ENCODE measurements around the gene ADORA2B. TPM values are rescaled to one million over a fixed set of nuclear protein-coding genes. Genes with fewer than 3 reads are reported as not detected.

The ADORA2B gene
- total RNA-seq, 8 experiments from 2014 or later: 1.1 to 90.9 (median 6.7) TPM

DNA sequence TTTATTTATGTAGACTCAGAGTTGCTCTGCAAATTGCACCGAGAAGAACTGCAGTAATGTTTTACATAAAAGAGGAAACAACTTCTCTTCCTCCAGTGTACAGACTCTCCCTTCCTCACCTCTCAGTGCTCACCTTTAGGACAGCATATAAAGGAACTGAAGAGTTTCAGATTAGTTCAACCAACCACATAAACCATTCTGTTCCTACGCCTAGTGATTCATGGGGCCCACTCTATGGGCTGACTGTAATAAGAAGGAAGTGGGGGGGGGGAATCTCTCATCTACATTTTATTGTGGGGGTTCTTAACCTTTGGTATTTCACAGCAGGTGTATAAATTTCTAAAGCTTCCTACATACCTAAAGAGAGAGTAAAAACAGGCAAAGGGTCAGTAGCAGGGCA, 36.3 kb downstream of the ADORA2B start:
- Histone ChIP-seq H3K4me3 (no peak overlapping the region), H3K4me1 (replicated peaks in 1 of 2) (no peaks in the 10 kb centered on the region), H3K27ac (no peak overlapping the region)
- in situ Hi-C loops (cut with MboI; ENCODE audit: low pct_unique_long_range_greater_than_20kb in 2 of 9, low sequenced_read_pairs in 9 of 9, unreplicated experiment in 9 of 9): loop anchor here in 2 of 9 experiments (25.0 kb wide), 2 partner anchors 144 to 719 kb away; partner anchors contain the start of gene PMP22 (in 1 of the 2)
- no peak for ATAC-seq (replicated peaks in 6 of 8)
- WGBS, 10 experiments: 0 to 100% (median 50%) methylated on average over 1 to 2 of the region's 2 CpGs; no CpG with 5 or more reads in 2 of the 10 experiments

DNA sequence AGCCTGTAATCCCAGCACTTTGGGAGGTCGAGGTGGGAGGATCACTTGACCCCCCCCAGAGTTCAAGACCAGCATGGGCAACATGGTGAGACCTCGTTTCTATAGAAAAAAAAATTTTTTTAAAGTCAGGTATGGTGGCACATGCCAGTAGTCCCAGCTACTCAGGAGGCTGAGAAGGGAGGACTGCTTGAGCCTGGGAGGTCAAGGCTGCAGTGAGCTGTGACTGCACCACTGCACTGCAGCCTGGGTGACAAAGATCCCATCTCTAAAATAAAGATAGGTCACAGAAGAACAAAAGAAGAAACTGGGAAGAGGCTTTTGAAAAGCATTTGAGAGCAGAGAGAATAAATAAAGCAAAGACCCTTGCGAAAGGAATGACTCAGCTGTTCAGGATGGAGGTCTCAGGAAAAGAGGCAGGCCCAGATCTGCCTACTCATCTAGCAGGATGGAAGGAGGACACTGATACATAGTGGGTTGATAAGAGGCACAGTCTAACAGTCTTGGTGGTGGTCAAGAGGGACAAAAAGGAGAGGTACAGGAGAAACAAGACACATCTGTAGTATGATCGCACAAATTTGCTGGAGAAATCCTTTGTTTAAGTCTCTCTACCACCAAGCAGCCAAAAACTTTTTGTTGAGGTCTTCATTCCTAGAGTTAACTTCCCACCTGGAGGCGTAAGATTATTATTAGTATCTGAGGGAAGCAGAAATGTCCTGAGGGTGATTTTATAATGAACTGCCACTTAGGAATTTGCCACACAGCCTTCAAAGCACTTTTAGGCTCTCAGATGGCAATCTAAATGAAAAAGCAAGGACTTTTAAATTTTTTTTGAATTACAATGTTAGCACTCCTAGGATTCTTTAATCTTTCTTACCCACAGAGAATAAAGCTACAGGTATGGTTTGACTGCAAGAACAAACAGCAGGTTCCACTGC, 37.0 kb downstream of the ADORA2B start:
- in situ Hi-C loops (cut with MboI; ENCODE audit: low pct_unique_long_range_greater_than_20kb in 2 of 9, low sequenced_read_pairs in 9 of 9, unreplicated experiment in 9 of 9): loop anchor here in 2 of 9 experiments (25.0 kb wide), 2 partner anchors 145 to 720 kb away; partner anchors contain the start of gene PMP22 (in 1 of the 2)
- WGBS, 10 experiments: 60 to 100% (median 92%) methylated on average over 2 to 5 of the region's 5 CpGs
- Histone ChIP-seq H3K27ac (no peak overlapping the region), H3K4me1 (replicated peaks in 1 of 2) (no peaks in the 10 kb centered on the region), H3K4me3 (no peak overlapping the region)
- no peak for ATAC-seq (replicated peaks in 6 of 8)

DNA sequence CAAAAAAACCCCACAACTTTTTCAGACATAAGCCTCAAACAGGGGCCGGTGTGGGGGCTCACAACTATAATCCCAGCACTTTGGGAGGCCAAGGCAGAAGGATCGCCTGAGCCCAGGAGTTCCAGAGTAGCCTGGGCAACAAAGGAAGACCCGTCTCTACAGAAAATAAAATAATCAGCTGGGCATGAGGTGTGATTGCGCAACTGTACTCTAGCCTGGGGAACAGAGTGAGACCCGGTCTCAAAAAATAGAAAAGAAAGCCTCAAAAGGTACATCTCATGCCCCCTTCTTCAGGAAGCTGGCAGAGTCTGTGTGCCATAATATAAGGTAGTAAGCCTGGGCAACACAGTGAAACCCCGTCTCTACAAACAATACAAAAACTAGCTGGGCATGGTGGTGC, 51.4 kb downstream of the ADORA2B start:
- Histone ChIP-seq H3K4me1 (replicated peaks in 1 of 2) (peaks cover 9 to 10% of the 10 kb centered on the region in 2 donors), H3K27ac (no peak overlapping the region), H3K4me3 (no peak overlapping the region)
- in situ Hi-C loops (cut with MboI; ENCODE audit: low pct_unique_long_range_greater_than_20kb in 2 of 9, low sequenced_read_pairs in 9 of 9, unreplicated experiment in 9 of 9): loop anchor here in 2 of 9 experiments (25.0 kb wide), 2 partner anchors 159 to 734 kb away; partner anchors contain the start of gene PMP22 (in 1 of the 2)
- WGBS, 10 experiments: 50 to 100% (median 80%) methylated on average over 1 to 6 of the region's 6 CpGs; no CpG with 5 or more reads in 3 of the 10 experiments
- no peak for ATAC-seq (replicated peaks in 6 of 8)

DNA sequence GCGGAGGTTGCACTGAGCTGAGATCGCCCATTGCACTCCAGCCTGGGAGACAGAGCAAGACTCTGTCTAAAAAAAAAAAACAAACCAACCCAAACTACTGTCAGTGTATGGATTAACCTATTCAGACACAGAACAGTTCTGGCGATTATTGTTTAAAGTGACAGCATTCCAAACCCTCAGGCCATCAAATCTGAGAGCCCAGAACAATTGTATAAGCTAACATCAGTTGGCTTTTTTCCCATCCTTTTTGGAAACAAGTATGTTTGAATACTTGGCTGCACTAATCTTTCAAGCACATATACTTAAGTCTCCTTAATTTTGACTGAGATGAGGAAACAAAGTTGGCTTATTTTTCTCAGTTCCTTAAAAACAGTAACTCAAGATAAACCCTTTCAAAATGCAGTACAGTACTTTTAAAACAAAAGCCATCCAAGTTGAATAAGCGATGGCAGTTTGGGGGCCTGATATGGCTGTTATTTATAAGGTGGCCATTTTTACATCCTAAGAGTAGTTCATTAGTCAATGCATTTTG, 53.2 kb downstream of the ADORA2B start:
- peaks cover 9 to 10% of the 10 kb centered on the region in 2 donors for H3K4me1 ChIP-seq (replicated peaks in 1 of 2)
- peak overlapping the region in 4 of 5 donors; percentile 46 to 73 (median 62) for H3K4me3 ChIP-seq
- in situ Hi-C loops (cut with MboI; ENCODE audit: low pct_unique_long_range_greater_than_20kb in 2 of 9, low sequenced_read_pairs in 9 of 9, unreplicated experiment in 9 of 9): loop anchor here in 2 of 9 experiments (25.0 kb wide), 2 partner anchors 161 to 736 kb away; partner anchors contain the start of gene PMP22 (in 1 of the 2)
- no peak overlapping the region for H3K27ac ChIP-seq
- no peak for ATAC-seq (replicated peaks in 6 of 8)
- WGBS, 10 experiments: 43 to 100% (median 90%) methylated on average over 1 to 4 of the region's 4 CpGs

DNA sequence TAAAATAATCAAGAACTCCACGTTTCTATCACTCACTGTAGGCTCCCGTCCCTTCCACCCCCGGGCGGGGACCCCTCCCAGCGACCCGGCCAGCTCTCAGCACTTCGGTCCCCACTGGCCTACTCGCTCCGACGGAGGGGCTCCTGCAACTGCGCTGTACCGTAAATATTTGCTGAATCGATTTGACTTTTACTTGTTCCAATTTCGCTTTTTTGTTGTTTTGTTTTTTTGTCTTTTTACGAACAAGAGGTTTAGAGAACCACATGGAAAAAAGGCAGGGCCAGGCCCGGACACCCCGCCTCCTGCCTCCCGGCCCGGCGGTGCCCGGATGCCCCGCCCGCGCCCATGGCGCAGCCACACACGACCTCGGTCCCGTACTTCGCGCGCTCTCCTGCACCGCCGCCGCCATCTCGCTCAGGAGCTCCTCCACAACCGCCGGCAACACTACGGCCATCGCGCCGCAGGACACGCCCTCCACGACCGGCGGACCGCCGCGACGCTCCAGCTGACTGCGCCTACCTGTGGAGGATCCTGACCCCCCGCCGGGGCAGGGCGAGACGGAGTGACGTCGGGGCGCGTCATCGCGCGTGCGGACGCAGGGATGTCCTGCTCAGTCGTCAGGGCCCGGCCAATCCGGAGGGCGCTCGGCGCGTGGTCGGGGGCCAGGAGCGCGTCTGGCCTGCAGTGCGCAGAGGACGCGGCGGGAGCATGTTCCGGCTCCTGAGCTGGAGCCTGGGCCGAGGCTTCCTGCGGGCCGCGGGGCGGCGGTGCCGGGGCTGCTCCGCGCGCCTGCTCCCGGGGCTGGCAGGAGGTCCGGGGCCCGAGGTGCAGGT, 54.4 kb downstream of the ADORA2B start, which contains the start of the genes TTC19 and ZSWIM7:
TTC19 (plus strand) TSS at position 684 of the 833 bp plus-strand sequence; CDS start at position 709, 25 bp downstream.
ZSWIM7 (minus strand) TSS at position 564 of the 833 bp plus-strand sequence; CDS start at position 454, 110 bp downstream.
- peak; percentile 88 to 97 (median 96) for ATAC-seq (replicated peaks in 6 of 8)
- 0 to 2% (median 0%) methylated on average over 2 to 13 of the region's 91 CpGs; no CpG with 5 or more reads in 1 of the 10 experiments for WGBS, 10 experiments

DNA sequence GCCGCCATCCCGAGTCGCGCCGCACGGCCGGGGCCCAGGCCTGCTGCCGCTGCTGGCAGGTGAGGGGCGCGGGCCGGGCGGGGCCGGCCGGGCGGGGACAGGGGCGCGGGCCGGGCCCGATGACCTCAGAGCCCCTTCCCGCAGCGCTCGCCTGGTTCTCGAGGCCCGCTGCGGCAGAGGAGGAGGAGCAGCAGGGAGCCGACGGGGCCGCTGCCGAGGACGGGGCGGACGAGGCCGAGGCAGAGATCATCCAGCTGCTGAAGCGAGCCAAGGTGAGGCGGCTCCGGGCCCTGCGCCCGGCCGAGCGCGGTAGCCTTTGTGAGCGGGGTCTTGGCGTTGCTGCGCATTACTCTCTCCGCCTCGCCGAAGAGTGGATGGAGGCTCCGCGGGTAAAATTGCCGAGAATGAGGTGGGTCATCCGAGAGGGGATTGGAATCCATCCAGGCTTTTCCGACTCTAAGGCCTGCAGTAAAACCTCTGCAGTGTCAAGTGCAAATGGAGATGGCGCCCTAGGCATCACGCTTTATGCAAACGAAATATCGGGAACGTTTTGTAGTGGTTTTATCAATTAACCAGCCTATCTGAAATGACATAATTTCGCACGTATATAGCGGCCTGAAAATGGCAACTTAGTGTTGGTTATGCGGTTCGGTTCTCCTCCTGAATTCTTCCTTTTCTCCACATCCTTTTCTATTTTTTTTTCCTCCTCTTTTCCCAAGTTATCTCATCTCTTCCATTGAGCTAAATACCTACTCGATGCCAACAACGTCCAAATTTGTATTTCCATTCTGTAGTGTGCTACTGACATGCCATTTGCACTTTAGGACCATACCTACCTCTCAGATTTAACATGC, 55.3 kb downstream of the ADORA2B start:
- peak overlapping the region; percentile 46 to 73 (median 59) for H3K4me3 ChIP-seq
- ATAC-seq (replicated peaks in 6 of 8): peak; percentile 36 to 70 (median 66)
- 0 to 12% (median 5%) methylated on average over 2 to 16 of the region's 64 CpGs for WGBS, 10 experiments
- H3K4me1 ChIP-seq (replicated peaks in 1 of 2): peaks cover 9 to 10% of the 10 kb centered on the region in 2 donors
- in situ Hi-C loops (cut with MboI; ENCODE audit: low pct_unique_long_range_greater_than_20kb in 2 of 9, low sequenced_read_pairs in 9 of 9, unreplicated experiment in 9 of 9): loop anchor here in 2 of 9 experiments (25.0 kb wide), 2 partner anchors 163 to 738 kb away; partner anchors contain the start of gene PMP22 (in 1 of the 2)
- H3K27ac ChIP-seq: peak overlapping the region; percentile 81 to 91

More for the DNA sequence above, 54.4 kb downstream of the ADORA2B start, which contains the start of the genes TTC19 and ZSWIM7:
- peak within 1 kb of the TSS; percentile 46 to 73 (median 59) for H3K4me3 ChIP-seq
- peak within 1 kb of the TSS; percentile 81 to 91 for H3K27ac ChIP-seq
- peaks cover 9 to 10% of the 10 kb centered on the region in 2 donors for H3K4me1 ChIP-seq (replicated peaks in 1 of 2)
- in situ Hi-C loops (cut with MboI; ENCODE audit: low pct_unique_long_range_greater_than_20kb in 2 of 9, low sequenced_read_pairs in 9 of 9, unreplicated experiment in 9 of 9): loop anchor here in 2 of 9 experiments (25.0 kb wide), 2 partner anchors 162 to 737 kb away; partner anchors contain the start of gene PMP22 (in 1 of the 2)

DNA sequence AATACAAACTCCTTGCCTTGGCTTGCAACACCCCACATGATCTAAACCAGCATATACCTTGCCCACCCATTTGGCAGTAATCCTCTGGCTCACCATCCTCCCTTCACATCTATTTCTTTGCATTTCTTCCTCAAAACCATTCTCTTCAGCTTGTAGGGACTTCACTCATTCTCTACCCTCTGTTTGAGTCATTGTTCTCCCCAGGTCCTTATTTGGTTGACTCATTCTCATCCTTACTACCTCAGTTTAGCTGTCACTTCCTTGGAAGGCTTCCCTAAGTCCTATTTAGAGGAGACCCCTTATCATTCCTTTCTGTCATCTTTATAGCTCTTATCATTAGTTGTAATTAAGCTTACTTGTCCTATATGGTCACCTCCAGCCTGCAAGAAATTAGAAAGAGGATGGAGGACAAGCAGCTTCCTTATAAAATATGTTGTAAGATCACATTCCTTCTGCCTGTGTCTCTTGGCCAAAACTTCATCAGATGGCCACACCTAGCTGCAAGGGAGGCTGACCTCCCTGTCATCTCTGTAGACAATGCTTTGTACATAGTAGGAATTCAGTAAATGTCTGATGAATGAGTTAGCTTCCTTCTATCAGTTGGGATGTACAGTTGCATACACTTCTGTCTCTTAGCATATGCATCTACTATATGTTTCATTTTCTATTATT, 56.4 kb downstream of the ADORA2B start:
- peaks cover 9 to 10% of the 10 kb centered on the region in 2 donors for H3K4me1 ChIP-seq (replicated peaks in 1 of 2)
- H3K27ac ChIP-seq: no peak overlapping the region
- no peak for ATAC-seq (replicated peaks in 6 of 8)
- in situ Hi-C loops (cut with MboI; ENCODE audit: low pct_unique_long_range_greater_than_20kb in 2 of 9, low sequenced_read_pairs in 9 of 9, unreplicated experiment in 9 of 9): no loop called here
- peak overlapping the region in 3 of 5 donors; percentile 55 to 73 (median 59) for H3K4me3 ChIP-seq

DNA sequence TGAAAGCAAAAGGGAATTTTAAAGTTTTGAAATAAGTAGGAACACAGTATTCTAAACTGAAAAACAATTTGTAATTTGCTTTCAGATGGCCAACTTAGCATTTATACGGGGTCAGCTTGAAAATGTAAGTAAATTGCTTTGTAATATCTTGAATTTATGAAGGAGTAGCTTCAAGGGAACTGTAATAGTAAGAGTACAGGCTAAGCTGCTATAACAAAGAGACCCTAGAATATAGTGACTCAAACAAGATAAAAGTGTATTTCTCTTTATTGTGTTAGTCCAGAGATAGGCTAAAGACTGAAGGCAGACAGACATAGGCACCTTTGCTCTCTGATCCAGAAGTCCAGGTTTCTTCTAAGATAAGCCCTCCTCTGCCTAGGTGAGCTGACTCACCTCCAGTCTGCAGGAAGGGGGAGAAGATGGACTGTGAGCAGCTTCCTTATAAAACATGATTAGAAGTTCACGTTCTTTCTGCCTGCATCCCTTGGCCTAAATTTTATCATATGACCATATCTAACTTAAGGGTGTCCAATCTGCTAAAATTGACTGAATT, 57.9 kb downstream of the ADORA2B start:
- H3K4me3 ChIP-seq: no peak overlapping the region
- H3K27ac ChIP-seq: no peak overlapping the region
- H3K4me1 ChIP-seq (replicated peaks in 1 of 2): peaks cover 9 to 10% of the 10 kb centered on the region in 2 donors
- in situ Hi-C loops (cut with MboI; ENCODE audit: low pct_unique_long_range_greater_than_20kb in 2 of 9, low sequenced_read_pairs in 9 of 9, unreplicated experiment in 9 of 9): no loop called here
- whole genome bisulfite sequencing, 10 experiments: 80 to 100% (median 100%) methylated on average over 1 to 2 of the region's 2 CpGs; no CpG with 5 or more reads in 2 of the 10 experiments
- no peak for ATAC-seq (replicated peaks in 6 of 8)

DNA sequence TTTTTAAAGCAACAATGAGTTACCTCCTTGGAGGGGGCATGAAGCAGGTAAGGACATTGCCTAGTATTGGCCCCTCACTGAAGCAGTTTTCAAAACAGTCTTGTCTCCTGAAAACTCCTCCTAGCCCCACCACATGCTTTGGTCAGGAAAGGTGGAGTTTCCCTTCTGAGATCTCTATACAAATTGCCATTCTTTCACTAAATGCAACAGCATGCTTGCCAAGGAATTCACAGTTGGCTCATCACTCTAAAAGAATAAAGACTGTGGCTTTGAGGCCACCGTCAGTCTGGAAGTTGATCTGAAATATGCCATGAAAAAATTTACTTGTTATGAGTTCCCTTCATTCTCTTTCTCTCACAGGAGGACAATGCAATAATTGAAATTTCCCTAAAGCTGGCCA, 58.9 kb downstream of the ADORA2B start:
- H3K4me3 ChIP-seq: no peak overlapping the region
- WGBS, 10 experiments: 83 to 100% (median 100%) methylated on average over 1 of the region's 1 CpG; no CpG with 5 or more reads in 4 of the 10 experiments
- in situ Hi-C loops (cut with MboI; ENCODE audit: low pct_unique_long_range_greater_than_20kb in 2 of 9, low sequenced_read_pairs in 9 of 9, unreplicated experiment in 9 of 9): no loop called here
- peaks cover 4 to 6% of the 10 kb centered on the region in 2 donors for H3K4me1 ChIP-seq (replicated peaks in 1 of 2)
- H3K27ac ChIP-seq: no peak overlapping the region
- no peak for ATAC-seq (replicated peaks in 6 of 8)

DNA sequence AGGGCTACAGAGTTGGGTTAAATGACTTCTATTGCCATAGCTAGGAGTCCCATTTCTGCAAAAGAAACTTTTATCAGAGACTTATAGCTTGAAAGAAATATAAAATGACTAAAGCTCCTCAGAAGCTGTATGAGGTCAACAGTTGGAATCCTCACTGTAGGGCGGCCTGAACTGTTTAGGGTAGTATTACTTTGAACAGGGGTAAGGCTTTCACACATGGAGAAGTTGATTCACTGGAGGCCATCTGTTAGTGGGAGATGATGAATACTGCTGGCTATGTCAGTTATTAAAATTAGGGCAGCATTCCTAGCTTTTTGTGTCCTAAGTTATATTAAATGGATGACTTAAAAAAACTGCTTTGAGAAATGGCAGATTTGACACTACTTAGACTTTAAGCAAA, 60.7 kb downstream of the ADORA2B start:
- peaks cover 4 to 6% of the 10 kb centered on the region in 2 donors for H3K4me1 ChIP-seq (replicated peaks in 1 of 2)
- 83 to 100% (median 100%) methylated on average over 1 of the region's 1 CpG; no CpG with 5 or more reads in 3 of the 10 experiments for WGBS, 10 experiments
- in situ Hi-C loops (cut with MboI; ENCODE audit: low pct_unique_long_range_greater_than_20kb in 2 of 9, low sequenced_read_pairs in 9 of 9, unreplicated experiment in 9 of 9): no loop called here
- no peak for ATAC-seq (replicated peaks in 6 of 8)
- H3K4me3 ChIP-seq: no peak overlapping the region
- no peak overlapping the region for H3K27ac ChIP-seq

DNA sequence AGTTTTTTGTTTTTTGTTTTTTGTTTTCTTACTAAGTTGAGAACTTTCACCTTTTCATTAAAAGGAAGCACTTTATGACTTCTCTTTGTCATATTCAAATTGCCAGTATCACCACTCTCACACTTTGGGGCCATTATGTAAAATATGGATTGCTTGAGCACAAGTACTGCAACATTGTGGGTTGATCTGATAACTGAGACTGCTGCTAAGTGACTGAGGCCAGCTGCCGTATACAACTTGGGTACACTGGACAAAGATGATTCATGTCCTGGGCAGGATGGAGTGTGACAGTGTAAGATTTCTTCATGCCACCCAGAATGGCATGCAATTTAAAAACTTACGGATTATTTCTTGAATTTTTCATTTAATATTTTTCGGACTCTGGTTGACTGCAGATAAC, 62.5 kb downstream of the ADORA2B start:
- in situ Hi-C loops (cut with MboI; ENCODE audit: low pct_unique_long_range_greater_than_20kb in 2 of 9, low sequenced_read_pairs in 9 of 9, unreplicated experiment in 9 of 9): no loop called here
- 90 to 100% (median 100%) methylated on average over 1 to 3 of the region's 3 CpGs for WGBS, 10 experiments
- Histone ChIP-seq H3K4me3 (no peak overlapping the region), H3K4me1 (replicated peaks in 1 of 2) (no peaks in the 10 kb centered on the region), H3K27ac (no peak overlapping the region)
- ATAC-seq (replicated peaks in 6 of 8): no peak

Data from motor neuron (in vitro differentiated cells).